AG09309 (cell line): Measurements from ENCODE around the gene EDARADD.
A peak's percentile ranks its signal among the peaks of the same experiment; 100 is the strongest.
"Not testable (repeated sequence)": the region's sequence is repeated elsewhere in the genome, so short reads cannot be mapped to it uniquely, and the experiment has no call there.

Experiments
- DNase-seq: peaks from one replicate; pipeline ENCODE4 v3.0.0-alpha.2; 2010; ENCODE audit warnings: low read depth
- H3K4me3 ChIP-seq: 2 replicates; pipeline ENCODE4 v1.5.1; 2011; ENCODE audit warnings: mild to moderate bottlenecking, low read depth, low read length, moderate library complexity; ENCODE audit not compliant: control insufficient read depth
- TF ChIP-seq, protein P1 (sequence below): IDR thresholded peaks from 2 replicates; pipeline ENCODE4 v1.5.1; 2011; ENCODE audit warnings: mild to moderate bottlenecking, low read depth, low read length, inconsistent platforms; ENCODE audit not compliant: insufficient read depth, control insufficient read depth; ENCODE audit errors: missing control alignments

The EDARADD gene

DNA sequence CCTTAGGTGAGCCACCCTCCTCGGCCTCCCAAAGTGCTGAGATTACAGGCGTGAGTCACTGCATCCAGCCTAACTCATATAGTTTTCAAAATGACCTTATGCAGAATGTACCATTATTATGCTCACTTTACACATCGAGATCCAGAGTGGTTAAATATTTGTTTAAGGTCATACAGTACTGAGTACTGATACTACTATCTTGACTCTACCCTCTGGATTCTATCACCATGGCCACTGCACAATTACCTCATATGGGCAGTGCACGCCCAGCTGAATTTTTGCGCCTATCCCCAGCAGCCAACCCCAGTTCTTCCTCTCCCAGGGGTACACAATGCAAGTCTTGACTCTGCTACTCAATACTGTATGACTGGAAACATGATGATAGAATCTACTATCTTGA, 56.7 kb downstream of the EDARADD start:
- TF ChIP-seq, protein P1, sequence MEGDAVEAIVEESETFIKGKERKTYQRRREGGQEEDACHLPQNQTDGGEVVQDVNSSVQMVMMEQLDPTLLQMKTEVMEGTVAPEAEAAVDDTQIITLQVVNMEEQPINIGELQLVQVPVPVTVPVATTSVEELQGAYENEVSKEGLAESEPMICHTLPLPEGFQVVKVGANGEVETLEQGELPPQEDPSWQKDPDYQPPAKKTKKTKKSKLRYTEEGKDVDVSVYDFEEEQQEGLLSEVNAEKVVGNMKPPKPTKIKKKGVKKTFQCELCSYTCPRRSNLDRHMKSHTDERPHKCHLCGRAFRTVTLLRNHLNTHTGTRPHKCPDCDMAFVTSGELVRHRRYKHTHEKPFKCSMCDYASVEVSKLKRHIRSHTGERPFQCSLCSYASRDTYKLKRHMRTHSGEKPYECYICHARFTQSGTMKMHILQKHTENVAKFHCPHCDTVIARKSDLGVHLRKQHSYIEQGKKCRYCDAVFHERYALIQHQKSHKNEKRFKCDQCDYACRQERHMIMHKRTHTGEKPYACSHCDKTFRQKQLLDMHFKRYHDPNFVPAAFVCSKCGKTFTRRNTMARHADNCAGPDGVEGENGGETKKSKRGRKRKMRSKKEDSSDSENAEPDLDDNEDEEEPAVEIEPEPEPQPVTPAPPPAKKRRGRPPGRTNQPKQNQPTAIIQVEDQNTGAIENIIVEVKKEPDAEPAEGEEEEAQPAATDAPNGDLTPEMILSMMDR, result no peak
- H3K4me3 ChIP-seq, result no peak overlapping the region
- DNase-seq, result no peak

DNA sequence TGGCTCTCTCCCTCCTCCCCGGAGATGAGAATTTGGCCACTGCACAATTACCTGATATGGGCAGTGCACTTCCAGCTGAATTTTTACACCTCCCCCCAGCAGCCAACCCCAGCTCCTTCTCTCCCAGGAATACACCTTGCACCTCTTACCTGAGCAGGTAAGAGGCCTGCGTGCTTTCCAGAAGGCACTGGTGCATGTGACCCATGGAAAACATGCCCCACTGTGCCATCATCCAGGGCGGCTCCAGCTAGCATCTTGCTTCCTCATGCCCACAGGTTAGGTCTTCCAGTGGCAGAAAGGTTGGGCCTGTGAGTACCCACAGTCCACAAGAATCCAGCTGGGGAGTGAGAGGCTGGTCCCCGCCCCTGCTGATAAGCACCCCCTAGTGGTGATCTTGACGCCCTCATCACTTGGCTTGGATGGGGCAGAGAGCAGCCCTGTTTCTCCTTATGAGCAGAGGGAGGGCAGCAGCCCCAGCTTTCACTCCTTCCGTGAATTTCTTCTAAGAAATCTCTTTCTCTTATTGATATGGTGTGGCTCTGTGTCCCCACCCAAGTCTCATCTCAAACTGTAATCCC, 57.8 kb downstream of the EDARADD start:
- no peak for DNase-seq
- H3K4me3 ChIP-seq, result no peak overlapping the region
- TF ChIP-seq, protein P1, result peak; percentile 58

DNA sequence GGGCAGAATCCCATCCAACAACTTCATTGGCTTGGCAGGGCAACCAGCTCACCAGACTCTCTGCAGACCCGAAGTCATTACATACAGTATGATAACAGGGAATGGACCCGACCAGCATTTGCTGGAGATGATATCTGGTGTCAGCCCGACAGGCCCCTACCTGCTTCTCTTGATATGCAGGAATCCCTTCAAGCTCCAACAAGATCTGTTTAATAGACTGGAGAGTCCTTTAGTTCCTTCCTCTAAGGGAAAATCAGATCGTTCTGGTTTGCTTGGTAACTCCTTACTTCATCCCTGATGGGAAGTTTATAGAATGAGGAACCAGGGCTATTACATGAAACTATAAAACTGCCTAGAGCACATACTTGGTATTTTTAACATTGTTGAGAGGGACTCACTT, 61.2 kb downstream of the EDARADD start:
- TF ChIP-seq, protein P1, result no peak
- DNase-seq, result no peak
- no peak overlapping the region for H3K4me3 ChIP-seq

DNA sequence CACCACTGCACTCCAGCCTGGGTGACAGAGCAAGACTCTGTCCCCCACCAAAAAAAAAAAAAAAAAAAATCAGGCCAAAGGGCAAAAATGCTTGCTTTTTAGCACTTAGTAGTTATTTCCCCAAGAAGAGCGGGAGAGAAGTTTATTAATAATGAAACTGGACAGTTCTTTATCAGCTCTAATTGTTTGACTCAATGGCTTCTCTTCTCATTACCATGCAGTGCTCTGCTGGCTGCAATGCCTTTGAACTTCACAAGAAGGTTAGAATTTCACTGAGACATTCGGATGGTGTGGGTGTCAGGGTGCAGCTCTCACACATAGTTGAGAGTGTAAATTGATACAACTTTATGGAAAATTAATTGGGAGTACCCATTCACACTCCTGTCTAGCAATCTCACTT, 63.7 kb downstream of the EDARADD start:
- TF ChIP-seq, protein P1, result no peak
- H3K4me3 ChIP-seq, result no peak overlapping the region
- DNase-seq, result no peak

DNA sequence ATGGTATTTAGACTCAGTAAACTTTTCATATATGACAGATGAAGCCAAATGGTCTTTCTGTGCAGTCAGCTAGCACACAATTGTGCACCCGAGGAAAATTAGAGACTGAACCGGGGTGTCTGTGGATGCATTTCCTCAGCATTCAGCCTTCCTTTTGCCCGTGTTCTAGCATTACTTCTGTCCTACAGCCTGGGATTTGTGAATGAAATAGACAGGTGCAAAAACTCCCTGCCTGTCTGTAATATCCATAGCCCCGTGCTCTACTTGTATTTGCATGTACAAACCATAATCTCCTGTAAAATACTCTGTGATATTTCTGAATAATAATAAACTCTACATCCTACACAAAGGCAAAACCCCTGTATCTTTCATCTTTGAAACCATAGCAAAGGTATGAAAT, 64.9 kb downstream of the EDARADD start:
- H3K4me3 ChIP-seq, result no peak overlapping the region
- DNase-seq, result no peak
- TF ChIP-seq, protein P1, result no peak

DNA sequence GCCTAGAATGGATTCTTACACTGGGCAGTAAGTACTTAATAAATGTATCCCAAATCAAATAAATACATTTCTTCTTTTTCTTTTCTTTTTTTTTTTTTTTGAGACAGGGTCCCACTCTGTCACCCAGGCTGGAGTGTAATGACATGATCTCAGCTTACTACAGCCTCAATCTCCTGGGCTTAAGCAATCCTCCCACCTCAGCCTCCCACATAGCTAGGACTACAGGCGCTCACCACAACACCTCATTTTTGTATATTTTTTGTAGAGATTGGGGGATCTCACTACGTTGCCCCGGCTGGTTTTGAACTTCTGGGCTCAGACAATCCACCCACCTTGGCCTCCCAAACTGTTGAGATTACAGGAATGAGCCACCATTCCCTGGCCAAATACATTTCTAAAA, 66.0 kb downstream of the EDARADD start:
- H3K4me3 ChIP-seq, result no peak overlapping the region
- no peak for DNase-seq
- TF ChIP-seq, protein P1, result no peak

DNA sequence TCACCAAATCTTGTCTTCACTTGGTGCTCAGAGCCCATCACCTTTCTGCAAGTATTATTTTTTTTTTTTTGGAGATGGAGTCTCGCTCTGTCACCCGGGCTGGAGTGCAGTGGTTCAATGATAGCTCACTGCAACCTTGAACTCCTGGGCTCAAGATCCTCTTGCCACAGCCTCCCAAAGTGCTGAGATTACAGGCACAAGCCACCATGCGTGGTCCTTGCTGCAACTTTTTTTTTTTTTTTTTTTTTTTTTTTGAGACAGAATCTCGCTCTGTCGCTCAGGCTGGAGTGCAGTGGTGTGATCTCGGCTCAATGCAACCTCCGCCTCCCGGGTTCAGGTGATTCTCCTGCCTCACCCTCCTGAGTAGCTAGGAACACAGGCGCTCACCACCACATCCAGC, 70.1 kb downstream of the EDARADD start:
- not testable (repeated sequence) for DNase-seq, H3K4me3 ChIP-seq
